ENCODE results near the gene ASCC3.

The ASCC3 gene

GRCh38 chr6:100719883-100720682 lies 161.0 kb downstream of the ASCC3 start:
- no peak for DNase-seq

- no peak for DNase-seq
Observed at GRCh38 chr6:100712997-100713396, 168.1 kb downstream of the ASCC3 start.

- DNase-seq: peak in 1 of 14 donors; percentile 26
Observed at GRCh38 chr6:100706491-100706890, 174.6 kb downstream of the ASCC3 start.

GRCh38 chr6:100704961-100705360 lies 176.2 kb downstream of the ASCC3 start:
- DNase-seq: no peak

GRCh38 chr6:100701728-100702127 lies 179.4 kb downstream of the ASCC3 start:
- no peak for DNase-seq

- no peak for DNase-seq
Observed at GRCh38 chr6:100700009-100700408, 181.1 kb downstream of the ASCC3 start.

GRCh38 chr6:100695445-100695844 lies 185.7 kb downstream of the ASCC3 start:
- DNase-seq: no peak

- DNase-seq: no peak
Observed at GRCh38 chr6:100693249-100693927, 187.7 kb downstream of the ASCC3 start.

GRCh38 chr6:100691972-100692371 lies 189.2 kb downstream of the ASCC3 start:
- DNase-seq: no peak

- no peak for DNase-seq
Observed at GRCh38 chr6:100686216-100686615, 194.9 kb downstream of the ASCC3 start.

- DNase-seq: no peak
Observed at GRCh38 chr6:100685747-100686146, 195.4 kb downstream of the ASCC3 start.

- no peak for DNase-seq
Observed at GRCh38 chr6:100680163-100680562, 201.0 kb downstream of the ASCC3 start.

GRCh38 chr6:100678027-100678426 lies 203.1 kb downstream of the ASCC3 start:
- DNase-seq: no peak

- no peak for DNase-seq
Observed at GRCh38 chr6:100677240-100677639, 203.9 kb downstream of the ASCC3 start.

- DNase-seq: no peak
Observed at GRCh38 chr6:100673641-100674040, 207.5 kb downstream of the ASCC3 start.

- DNase-seq: no peak
Observed at GRCh38 chr6:100671740-100672139, 209.4 kb downstream of the ASCC3 start.

- no peak for DNase-seq
Observed at GRCh38 chr6:100670056-100670455, 211.1 kb downstream of the ASCC3 start.

- no peak for DNase-seq
Observed at GRCh38 chr6:100665041-100665380, 216.1 kb downstream of the ASCC3 start.

GRCh38 chr6:100664274-100665040 lies 216.7 kb downstream of the ASCC3 start:
- DNase-seq: no peak

- DNase-seq: no peak
Observed at GRCh38 chr6:100663219-100663863, 217.8 kb downstream of the ASCC3 start.

GRCh38 chr6:100662264-100662663 lies 218.9 kb downstream of the ASCC3 start:
- no peak for DNase-seq

- no peak for DNase-seq
Observed at GRCh38 chr6:100658486-100658885, 222.6 kb downstream of the ASCC3 start.

Measured in C1 segment of cervical spinal cord (tissue), 14 donors.